OCI-LY3 (cell line): Measurements from ENCODE around the gene GPR37.

Experiments used
- H2AFZ ChIP-seq: fragments of 200-600, 300-600 bp; shearing (Covaris generic); 2 replicates; pipeline ENCODE4 v1.6.0; 2014; ENCODE audit warnings: antibody characterized with exemption, low read depth, low read length
- H3K27ac ChIP-seq: fragments of 200-600, 300-600 bp; sonication (generic); 2 replicates; pipeline ENCODE4 v1.5.1; 2014; ENCODE audit warnings: mild to moderate bottlenecking, low read length, moderate library complexity, mixed read lengths
- H3K27me3 ChIP-seq: fragments of 200-600, 300-600 bp; sonication (generic); 2 replicates; pipeline ENCODE4 v1.6.1; 2014; ENCODE audit warnings: low read depth, low read length, mixed read lengths
- H3K36me3 ChIP-seq: fragments of 200-600, 300-600 bp; sonication (generic); replicated peaks from 2 replicates; pipeline ENCODE3; 2014; ENCODE audit warnings: low read depth, low read length, mixed read lengths
- H3K4me1 ChIP-seq: fragments of 300-600, 200-600 bp; sonication (generic); 2 replicates; pipeline ENCODE4 v1.6.1; 2014; ENCODE audit warnings: low read length, mixed read lengths
- H3K4me2 ChIP-seq: fragments of 200-600, 300-600 bp; sonication (generic); 2 replicates; pipeline ENCODE4 v1.6.1; 2014; ENCODE audit warnings: low read length, mixed read lengths
- H3K4me3 ChIP-seq: fragments of 300-600, 200-600 bp; sonication (generic); 2 replicates; pipeline ENCODE4 v1.5.1; 2014; ENCODE audit warnings: antibody characterized with exemption, mild to moderate bottlenecking, low read length, moderate library complexity
- H3K79me2 ChIP-seq: fragments of 300-600, 200-600 bp; shearing (Covaris generic); 2 replicates; pipeline ENCODE4 v1.6.1; 2014; ENCODE audit warnings: mild to moderate bottlenecking, low read length, mixed read lengths
- H3K9ac ChIP-seq: fragments of 300-600, 200-600 bp; shearing (Covaris generic); 2 replicates; pipeline ENCODE4 v1.6.0; 2014; ENCODE audit warnings: mild to moderate bottlenecking, low read length, moderate library complexity
- H3K9me3 ChIP-seq: fragments of 200-600, 300-600 bp; shearing (Covaris generic); 2 replicates; pipeline ENCODE4 v1.6.1; 2014; ENCODE audit warnings: low read length, mixed read lengths; ENCODE audit not compliant: insufficient read depth
- H4K20me1 ChIP-seq: fragments of 200-600, 300-600 bp; sonication (generic); 2 replicates; pipeline ENCODE4 v1.6.1; 2016; ENCODE audit warnings: low read length, mixed read lengths; ENCODE audit not compliant: insufficient read depth
- EZH2phosphoT487 ChIP-seq: fragments of 200-600 bp; shearing (Covaris generic); IDR thresholded peaks from 2 replicates; pipeline ENCODE4 v1.6.1; 2018; ENCODE audit warnings: antibody characterized with exemption, mixed run types, low read depth
- TF ChIP-seq, protein P1 (sequence below): fragments of 200-600, 300-600 bp; sonication (generic); IDR thresholded peaks from 2 replicates; pipeline ENCODE4 v1.5.1; 2014; ENCODE audit warnings: antibody characterized with exemption, low read length, low read depth

The GPR37 gene

DNA sequence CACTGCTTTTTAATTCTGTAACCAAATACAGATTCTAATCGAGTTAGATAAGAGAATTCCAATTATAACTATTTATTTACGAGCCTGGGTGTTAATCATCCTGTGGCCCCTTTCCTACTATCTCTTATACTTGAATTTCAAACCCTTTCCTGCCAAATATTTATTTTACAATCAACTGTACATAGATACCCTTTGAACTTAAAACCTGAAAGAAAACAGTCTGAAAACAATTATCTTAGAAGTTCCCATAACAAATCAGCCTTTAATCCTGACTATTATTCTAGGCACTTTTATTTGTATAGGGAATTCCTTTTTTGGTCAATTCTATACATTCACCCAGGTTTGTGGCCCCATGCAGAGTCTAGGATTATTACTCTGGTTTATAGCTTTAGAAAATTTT lies 10.6 kb upstream of the GPR37 start:
- Histone ChIP-seq H2AFZ (no peak overlapping the region), H3K36me3 (no peaks in the 10 kb centered on the region), H3K4me2 (no peak overlapping the region), H3K4me3 (no peak overlapping the region), H3K27me3 (no peaks in the 10 kb centered on the region), H3K9me3 (no peaks in the 10 kb centered on the region), H3K4me1 (peaks cover 14% of the 10 kb centered on the region; the same call in 1 of the 2 replicates), H3K27ac (no peak overlapping the region), H3K9ac (no peak overlapping the region), H4K20me1 (no peaks in the 10 kb centered on the region), H3K79me2 (no peaks in the 10 kb centered on the region)
- no peak for TF ChIP-seq EZH2phosphoT487
- TF ChIP-seq, protein P1, sequence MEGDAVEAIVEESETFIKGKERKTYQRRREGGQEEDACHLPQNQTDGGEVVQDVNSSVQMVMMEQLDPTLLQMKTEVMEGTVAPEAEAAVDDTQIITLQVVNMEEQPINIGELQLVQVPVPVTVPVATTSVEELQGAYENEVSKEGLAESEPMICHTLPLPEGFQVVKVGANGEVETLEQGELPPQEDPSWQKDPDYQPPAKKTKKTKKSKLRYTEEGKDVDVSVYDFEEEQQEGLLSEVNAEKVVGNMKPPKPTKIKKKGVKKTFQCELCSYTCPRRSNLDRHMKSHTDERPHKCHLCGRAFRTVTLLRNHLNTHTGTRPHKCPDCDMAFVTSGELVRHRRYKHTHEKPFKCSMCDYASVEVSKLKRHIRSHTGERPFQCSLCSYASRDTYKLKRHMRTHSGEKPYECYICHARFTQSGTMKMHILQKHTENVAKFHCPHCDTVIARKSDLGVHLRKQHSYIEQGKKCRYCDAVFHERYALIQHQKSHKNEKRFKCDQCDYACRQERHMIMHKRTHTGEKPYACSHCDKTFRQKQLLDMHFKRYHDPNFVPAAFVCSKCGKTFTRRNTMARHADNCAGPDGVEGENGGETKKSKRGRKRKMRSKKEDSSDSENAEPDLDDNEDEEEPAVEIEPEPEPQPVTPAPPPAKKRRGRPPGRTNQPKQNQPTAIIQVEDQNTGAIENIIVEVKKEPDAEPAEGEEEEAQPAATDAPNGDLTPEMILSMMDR: no peak

DNA sequence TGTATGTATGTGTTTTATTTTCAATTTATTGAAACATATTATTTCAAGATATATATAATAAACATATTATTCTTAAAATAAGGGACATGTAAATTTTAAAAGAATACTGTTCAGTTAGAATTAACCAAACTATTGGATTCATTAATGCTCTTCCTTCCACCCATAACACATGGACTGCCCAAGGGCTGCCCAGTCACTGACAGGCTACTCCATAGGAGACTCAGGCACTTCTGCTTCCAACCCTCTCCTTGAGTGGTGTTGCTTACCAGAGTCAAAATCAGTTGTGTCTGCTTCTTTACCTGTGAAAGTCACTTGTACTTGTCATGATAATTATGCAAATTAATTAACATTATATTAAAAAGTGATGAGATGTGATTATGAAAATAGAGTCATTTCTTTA lies 9.8 kb upstream of the GPR37 start:
- no peaks in the 10 kb centered on the region for H3K27me3 ChIP-seq
- no peak overlapping the region for H3K4me2 ChIP-seq
- TF ChIP-seq EZH2phosphoT487: no peak
- TF ChIP-seq, protein P1: no peak
- no peak overlapping the region for H3K4me3 ChIP-seq
- H3K4me1 ChIP-seq: peaks cover 14% of the 10 kb centered on the region; the same call in 1 of the 2 replicates
- no peaks in the 10 kb centered on the region for H3K79me2 ChIP-seq
- no peak overlapping the region for H3K9ac ChIP-seq
- no peak overlapping the region for H3K27ac ChIP-seq
- H4K20me1 ChIP-seq: no peaks in the 10 kb centered on the region
- H2AFZ ChIP-seq: no peak overlapping the region
- H3K9me3 ChIP-seq: no peaks in the 10 kb centered on the region
- no peaks in the 10 kb centered on the region for H3K36me3 ChIP-seq

DNA sequence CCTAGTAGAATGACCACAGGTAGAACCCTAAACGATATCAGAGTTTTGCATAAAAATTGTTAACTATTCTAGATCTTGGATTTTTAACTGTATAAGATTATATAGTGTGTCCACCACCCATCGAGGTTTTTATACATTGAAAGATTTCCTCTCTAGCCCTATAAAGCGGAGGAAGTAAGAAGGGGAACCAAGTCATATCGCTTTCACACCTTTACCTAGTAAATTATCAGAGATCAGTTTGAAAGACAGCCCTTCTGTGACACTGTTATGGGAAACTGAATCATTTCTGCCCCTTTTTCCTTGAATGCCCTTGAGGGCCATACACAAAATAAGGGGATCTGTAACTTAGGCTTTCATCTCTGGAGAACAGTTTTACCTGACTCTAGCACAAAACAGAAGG lies 8.3 kb upstream of the GPR37 start:
- no peak overlapping the region for H2AFZ ChIP-seq
- H3K79me2 ChIP-seq: no peaks in the 10 kb centered on the region
- H3K9ac ChIP-seq: no peak overlapping the region
- no peaks in the 10 kb centered on the region for H3K36me3 ChIP-seq
- TF ChIP-seq, protein P1: no peak
- no peak for TF ChIP-seq EZH2phosphoT487
- peaks cover 14% of the 10 kb centered on the region; the same call in 1 of the 2 replicates for H3K4me1 ChIP-seq
- no peaks in the 10 kb centered on the region for H3K27me3 ChIP-seq
- H3K4me3 ChIP-seq: no peak overlapping the region
- H3K4me2 ChIP-seq: no peak overlapping the region
- H4K20me1 ChIP-seq: no peaks in the 10 kb centered on the region
- H3K27ac ChIP-seq: no peak overlapping the region
- H3K9me3 ChIP-seq: no peaks in the 10 kb centered on the region

DNA sequence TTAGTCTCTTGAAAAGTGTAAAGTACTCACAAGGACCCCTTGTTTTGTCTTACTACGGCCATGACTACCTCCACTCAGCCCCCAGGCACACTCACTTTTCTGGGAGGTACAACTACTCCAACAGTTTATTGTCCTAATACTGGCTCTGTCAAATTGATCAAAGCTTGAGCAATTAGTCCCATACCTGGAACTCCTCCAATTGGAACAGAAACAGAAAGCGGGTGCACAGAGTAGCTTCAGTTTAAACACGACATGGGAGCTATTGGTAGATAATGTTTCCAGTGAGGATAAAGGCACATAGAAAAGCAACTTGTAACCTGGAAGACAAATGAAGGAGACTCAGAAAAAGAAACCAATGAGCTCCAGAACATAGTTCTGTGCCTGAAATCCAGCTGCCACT lies 7.7 kb upstream of the GPR37 start:
- Histone ChIP-seq H2AFZ (no peak overlapping the region), H3K9me3 (no peaks in the 10 kb centered on the region), H3K27me3 (no peaks in the 10 kb centered on the region), H3K27ac (no peak overlapping the region), H4K20me1 (no peaks in the 10 kb centered on the region), H3K36me3 (no peaks in the 10 kb centered on the region), H3K4me2 (no peak overlapping the region), H3K79me2 (no peaks in the 10 kb centered on the region), H3K4me3 (no peak overlapping the region), H3K9ac (no peak overlapping the region), H3K4me1 (peaks cover 14% of the 10 kb centered on the region; the same call in 1 of the 2 replicates)
- no peak for TF ChIP-seq EZH2phosphoT487
- TF ChIP-seq, protein P1: no peak
